Colonic mucosa (tissue), 4 donors: Measurements from ENCODE around the gene APEX2. TPM values are rescaled to one million over a fixed set of nuclear protein-coding genes. Genes with fewer than 3 reads are reported as not detected.
"Not testable (repeated sequence)": the region's sequence is repeated elsewhere in the genome, so short reads cannot be mapped to it uniquely, and the experiment has no call there.

Experiments used
- DNase-seq: peaks from one replicate; pipeline ENCODE4 v3.0.0-alpha.2; 2020
- H3K27ac ChIP-seq: fragments of 200-600 bp; one replicate; pipeline ENCODE4 v1.8.0; 2021
- H3K27me3 ChIP-seq: fragments of 200-600 bp; one replicate; pipeline ENCODE4 v1.8.0; 2021
- H3K36me3 ChIP-seq: fragments of 200-600 bp; one replicate; pipeline ENCODE4 v1.8.0; 2021
- H3K4me1 ChIP-seq: fragments of 200-600 bp; one replicate; pipeline ENCODE4 v1.8.0; 2021; ENCODE audit warnings: mild to moderate bottlenecking
- H3K4me3 ChIP-seq: fragments of 200-600 bp; one replicate; pipeline ENCODE4 v1.8.0; 2021
- H3K9ac ChIP-seq, 2 donors: one replicate each; pipeline ENCODE4 v1.7.0; 2013; ENCODE audit warnings: control low read depth in 2 of 2, low read depth in 2 of 2, low read length in 2 of 2
- H3K9me3 ChIP-seq: fragments of 200-600 bp; one replicate; pipeline ENCODE4 v1.8.0; 2021
- intact Hi-C: fragments of 100-400 bp; cut with DNase I; formaldehyde crosslinking; loops from one replicate; pipeline ENCODE4 v1.14.1; 2022
- total RNA-seq, 2 donors: library from RNA; stranded (reverse); fragmentation: NEBNext Ultra II Directional in 1 of 2; extraction: Animal tissue kit (Norgen Biotek cat#: 25700) in 1 of 2; gene quantifications; one replicate each; pipeline ENCODE4 v1.2.1, GENCODE V29; 2021
- TF ChIP-seq, protein P1 (sequence below): fragments of 200-600 bp; IDR thresholded peaks from one replicate; pipeline ENCODE4 v1.8.0; 2022; ENCODE audit warnings: antibody characterized with exemption, mild to moderate bottlenecking
- donor health status: healthy.
- donor health status: DM: no; HTN: no; CAD: no.
- donor health status: DM: no; HTN: no; CAD: no.

Gene APEX2
- total RNA-seq, 2 donors from 2014 or later: 22.0 to 28.2 TPM

DNA sequence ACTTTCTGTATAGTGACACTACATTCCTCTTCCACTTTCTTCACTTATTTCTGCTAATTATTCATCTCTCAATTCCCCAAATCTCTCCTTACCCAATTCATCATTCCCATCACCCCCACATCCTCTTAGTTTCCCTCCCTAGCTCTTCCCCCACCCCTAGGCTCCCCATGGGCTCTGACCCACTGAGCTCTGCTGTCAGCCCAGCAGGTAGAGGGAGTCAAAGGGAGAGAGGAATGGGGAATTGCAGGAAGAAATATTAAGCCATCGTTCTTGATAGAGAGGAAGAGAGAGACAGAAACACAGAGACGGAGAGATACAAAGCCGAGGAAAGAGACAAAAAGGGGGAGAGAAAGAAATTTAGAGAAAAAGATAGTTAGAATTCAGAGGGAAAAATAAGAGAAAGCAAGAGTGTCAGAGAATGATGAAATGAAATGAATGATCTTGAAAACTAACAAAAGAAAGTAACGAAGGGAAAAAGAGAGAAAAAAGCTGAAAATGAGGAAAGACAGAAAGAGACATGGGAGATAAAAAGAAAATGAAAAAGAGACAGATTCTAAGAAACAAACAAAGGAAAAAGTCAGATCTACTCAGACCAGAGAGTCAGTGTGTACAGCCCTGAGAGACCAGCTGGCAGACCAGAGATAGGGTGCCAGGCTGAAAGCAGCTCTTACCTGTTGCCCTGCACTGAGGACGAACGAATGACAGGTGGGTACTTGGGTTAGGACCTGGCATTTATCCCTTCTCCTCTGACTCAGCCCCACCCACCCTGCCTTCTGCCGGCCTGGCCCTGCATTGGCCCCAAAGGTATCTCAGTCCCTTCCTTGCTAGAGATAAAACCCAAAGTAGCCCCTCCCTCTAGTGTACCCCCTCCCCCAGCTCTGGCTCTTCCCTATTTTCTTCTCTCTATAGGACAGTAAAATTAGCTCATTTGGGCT is 30.4 kb downstream of the APEX2 start, which contains the start of gene ALAS2:
TSS of gene ALAS2 (minus strand) at position 707 of the 935 bp plus-strand sequence. CDS start 4,977 bp downstream, outside the sequence.
- H3K27ac ChIP-seq: no peak within 1 kb of the TSS
- TF ChIP-seq, protein P1, sequence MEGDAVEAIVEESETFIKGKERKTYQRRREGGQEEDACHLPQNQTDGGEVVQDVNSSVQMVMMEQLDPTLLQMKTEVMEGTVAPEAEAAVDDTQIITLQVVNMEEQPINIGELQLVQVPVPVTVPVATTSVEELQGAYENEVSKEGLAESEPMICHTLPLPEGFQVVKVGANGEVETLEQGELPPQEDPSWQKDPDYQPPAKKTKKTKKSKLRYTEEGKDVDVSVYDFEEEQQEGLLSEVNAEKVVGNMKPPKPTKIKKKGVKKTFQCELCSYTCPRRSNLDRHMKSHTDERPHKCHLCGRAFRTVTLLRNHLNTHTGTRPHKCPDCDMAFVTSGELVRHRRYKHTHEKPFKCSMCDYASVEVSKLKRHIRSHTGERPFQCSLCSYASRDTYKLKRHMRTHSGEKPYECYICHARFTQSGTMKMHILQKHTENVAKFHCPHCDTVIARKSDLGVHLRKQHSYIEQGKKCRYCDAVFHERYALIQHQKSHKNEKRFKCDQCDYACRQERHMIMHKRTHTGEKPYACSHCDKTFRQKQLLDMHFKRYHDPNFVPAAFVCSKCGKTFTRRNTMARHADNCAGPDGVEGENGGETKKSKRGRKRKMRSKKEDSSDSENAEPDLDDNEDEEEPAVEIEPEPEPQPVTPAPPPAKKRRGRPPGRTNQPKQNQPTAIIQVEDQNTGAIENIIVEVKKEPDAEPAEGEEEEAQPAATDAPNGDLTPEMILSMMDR: no peak
- no peaks in the 10 kb centered on the region for H3K36me3 ChIP-seq
- H3K27me3 ChIP-seq: no peaks in the 10 kb centered on the region
- no peak for DNase-seq
- no peak within 1 kb of the TSS for H3K4me3 ChIP-seq
- H3K9me3 ChIP-seq: no peaks in the 10 kb centered on the region
- no peak within 1 kb of the TSS for H3K9ac ChIP-seq
- no peaks in the 10 kb centered on the region for H3K4me1 ChIP-seq
- intact Hi-C loops: no loop called here

GRCh38 chrX:55033429-55033828 is 33.3 kb downstream of the APEX2 start:
- H3K27ac ChIP-seq: no peak overlapping the region
- no peak for DNase-seq
- no peak overlapping the region for H3K4me3 ChIP-seq
- no peaks in the 10 kb centered on the region for H3K27me3 ChIP-seq
- no peak overlapping the region for H3K9ac ChIP-seq
- TF ChIP-seq, protein P1: no peak
- no peaks in the 10 kb centered on the region for H3K36me3 ChIP-seq
- intact Hi-C loops: no loop called here
- no peaks in the 10 kb centered on the region for H3K9me3 ChIP-seq
- no peaks in the 10 kb centered on the region for H3K4me1 ChIP-seq

DNA sequence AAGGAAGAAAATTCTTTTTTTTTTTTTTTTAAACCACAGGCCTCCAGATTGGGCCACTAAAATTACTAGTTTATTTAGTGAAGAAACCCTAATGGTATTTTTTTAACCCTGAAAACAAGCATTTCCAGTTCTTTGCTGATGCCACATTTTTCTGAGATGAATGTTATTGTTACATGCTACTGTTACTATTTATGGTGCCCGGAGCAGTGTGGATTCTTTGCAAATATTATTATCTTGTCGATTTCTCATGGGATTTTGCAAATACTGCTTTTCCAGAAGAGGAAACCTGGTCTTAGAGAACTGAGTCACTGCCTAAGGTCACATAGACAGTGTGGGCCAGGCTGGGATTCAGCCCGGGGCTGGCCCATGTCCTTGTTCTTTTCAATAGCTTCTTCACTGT is 39.3 kb downstream of the APEX2 start:
- Histone ChIP-seq H3K4me1 (no peaks in the 10 kb centered on the region), H3K27me3 (no peaks in the 10 kb centered on the region), H3K9ac (no peak overlapping the region), H3K27ac (no peak overlapping the region), H3K4me3 (no peak overlapping the region), H3K36me3 (no peaks in the 10 kb centered on the region), H3K9me3 (no peaks in the 10 kb centered on the region)
- TF ChIP-seq, protein P1: no peak
- intact Hi-C loops: no loop called here
- no peak for DNase-seq

DNA sequence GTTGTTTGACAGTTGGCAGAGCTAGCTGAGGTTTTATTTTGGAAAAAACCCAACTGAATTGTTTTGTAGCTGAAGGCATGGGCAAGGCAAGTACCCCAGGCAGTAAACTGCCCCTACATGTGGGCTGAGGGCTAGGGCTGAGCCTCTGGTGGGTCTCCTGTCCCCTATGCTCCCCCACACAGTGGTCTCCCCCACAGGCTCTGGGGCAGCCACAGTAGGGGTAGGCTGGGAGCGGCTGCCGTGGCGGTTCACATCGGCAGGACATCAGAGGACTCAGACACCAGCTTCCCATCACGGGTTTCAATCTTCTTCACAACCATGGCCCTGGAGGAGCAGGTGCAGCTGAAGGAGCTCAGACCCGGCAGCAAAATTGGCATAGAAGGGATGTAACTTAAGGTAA is 41.4 kb downstream of the APEX2 start:
- no peaks in the 10 kb centered on the region for H3K27me3 ChIP-seq
- no peaks in the 10 kb centered on the region for H3K9me3 ChIP-seq
- no peaks in the 10 kb centered on the region for H3K36me3 ChIP-seq
- intact Hi-C loops: no loop called here
- TF ChIP-seq, protein P1: no peak
- H3K4me3 ChIP-seq: no peak overlapping the region
- no peak overlapping the region for H3K27ac ChIP-seq
- H3K4me1 ChIP-seq: no peaks in the 10 kb centered on the region
- no peak for DNase-seq
- no peak overlapping the region for H3K9ac ChIP-seq

GRCh38 chrX:55050599-55050998 is 50.4 kb downstream of the APEX2 start:
- H3K9me3 ChIP-seq, H3K36me3 ChIP-seq, DNase-seq, H3K9ac ChIP-seq, H3K4me1 ChIP-seq, H3K27me3 ChIP-seq, intact Hi-C loops, H3K27ac ChIP-seq, H3K4me3 ChIP-seq: not testable (repeated sequence)
